Activated naive CD8-positive, alpha-beta T cell treated with anti-CD3 and anti-CD28 coated beads for 36 hours (primary cell): ENCODE results near the gene MS4A4E. TPM values are rescaled to one million over a fixed set of nuclear protein-coding genes. Genes with fewer than 3 reads are reported as not detected.
"Not testable (repeated sequence)": the region's sequence is repeated elsewhere in the genome, so short reads cannot be mapped to it uniquely, and the experiment has no call there.

Experiments
- DNase-seq: peaks from one replicate; pipeline ENCODE4 v3.0.0; 2021
- H3K27ac Mint-ChIP-seq: one replicate; pipeline ENCODE4 v1.8.0; 2022; ENCODE audit warnings: mild to moderate bottlenecking, moderate library complexity, mixed read lengths
- H3K27me3 Mint-ChIP-seq: one replicate; pipeline ENCODE4 v1.8.0; 2022; ENCODE audit warnings: mild to moderate bottlenecking, mixed read lengths
- H3K36me3 Mint-ChIP-seq: one replicate; pipeline ENCODE4 v1.8.0; 2021; ENCODE audit warnings: mild to moderate bottlenecking, mixed read lengths
- H3K4me1 Mint-ChIP-seq: one replicate; pipeline ENCODE4 v1.8.0; 2021; ENCODE audit warnings: mixed read lengths
- H3K4me3 Mint-ChIP-seq: one replicate; pipeline ENCODE4 v1.8.0; 2022; ENCODE audit warnings: mild to moderate bottlenecking, moderate library complexity, mixed read lengths
- H3K9me3 Mint-ChIP-seq: one replicate; pipeline ENCODE4 v1.8.0; 2022; ENCODE audit warnings: mixed read lengths
- total RNA-seq, 2 experiments: library from RNA; stranded (reverse); gene quantifications; one replicate each; pipeline ENCODE4 v1.2.3, GENCODE V29; 2021

Gene MS4A4E
- total RNA-seq, 2 experiments from 2014 or later, result not detected

GRCh38 chr11:60169264-60169915 lies 73.5 kb downstream of the MS4A4E start:
- peaks cover 62% of the 10 kb centered on the region for H3K27me3 Mint-ChIP-seq
- peaks cover 19% of the 10 kb centered on the region for H3K9me3 Mint-ChIP-seq
- no peak overlapping the region for H3K4me3 Mint-ChIP-seq
- no peaks in the 10 kb centered on the region for H3K36me3 Mint-ChIP-seq
- no peak overlapping the region for H3K27ac Mint-ChIP-seq
- DNase-seq, result peak; percentile 18
- H3K4me1 Mint-ChIP-seq, result peaks cover 15% of the 10 kb centered on the region

- Mint-ChIP-seq H3K36me3 (no peaks in the 10 kb centered on the region), H3K27me3 (peaks cover 52% of the 10 kb centered on the region)
These were observed 74.6 kb downstream of the MS4A4E start for GRCh38 chr11:60168306-60168705.

DNA sequence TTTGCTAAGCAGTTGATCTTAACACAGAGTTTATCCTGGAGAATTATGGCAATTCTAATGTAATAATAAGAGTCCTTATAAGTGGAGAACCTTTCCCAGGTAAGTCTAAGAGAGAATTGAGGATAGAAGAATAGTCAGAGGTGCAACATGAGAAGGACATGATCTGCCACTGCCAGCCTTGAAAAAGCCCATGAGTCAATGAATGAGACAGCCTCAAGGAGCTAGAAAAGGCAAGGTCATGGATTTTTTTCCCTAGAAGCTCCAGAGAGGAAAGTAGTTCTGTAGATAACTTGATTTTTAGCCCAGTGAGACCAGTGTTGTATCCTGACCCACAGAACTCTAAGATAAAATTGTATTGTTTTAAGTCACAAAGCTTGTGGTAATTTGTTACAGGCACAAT lies 77.0 kb downstream of the MS4A4E start:
- Mint-ChIP-seq H3K4me1 (peaks cover 9% of the 10 kb centered on the region), H3K9me3 (peaks cover 19% of the 10 kb centered on the region), H3K36me3 (no peaks in the 10 kb centered on the region), H3K27me3 (peaks cover 33% of the 10 kb centered on the region), H3K4me3 (no peak overlapping the region), H3K27ac (no peak overlapping the region)
- no peak for DNase-seq

More at GRCh38 chr11:60168306-60168705, 74.6 kb downstream of the MS4A4E start:
- Mint-ChIP-seq H3K9me3 (peaks cover 19% of the 10 kb centered on the region), H3K4me3 (no peak overlapping the region), H3K27ac (no peak overlapping the region), H3K4me1 (peaks cover 9% of the 10 kb centered on the region)
- DNase-seq, result no peak

DNA sequence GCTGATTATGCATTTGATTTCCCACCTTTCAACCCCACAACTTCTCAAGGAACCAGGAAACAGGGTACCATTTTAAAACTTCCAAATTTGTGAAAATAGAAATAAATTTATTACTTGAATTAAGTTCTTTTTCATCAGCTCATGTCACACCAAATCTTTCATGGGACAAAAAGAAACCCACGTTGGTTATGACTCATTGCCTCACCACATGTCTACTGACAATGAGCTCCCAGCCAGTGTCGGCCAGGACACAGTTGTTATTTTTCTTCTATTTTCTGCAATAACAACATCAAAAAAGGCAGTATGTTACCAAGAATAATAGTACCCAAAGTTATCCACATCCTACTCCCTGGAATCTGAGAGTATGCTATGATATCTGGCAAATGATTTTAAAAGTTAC lies 77.4 kb downstream of the MS4A4E start:
- H3K27me3 Mint-ChIP-seq, result peaks cover 30% of the 10 kb centered on the region
- DNase-seq, result peak; percentile 6

GRCh38 chr11:60164550-60165075 lies 78.3 kb downstream of the MS4A4E start:
- H3K27ac Mint-ChIP-seq, result peak overlapping the region; percentile 79
- DNase-seq, result peak; percentile 17
- peaks cover 28% of the 10 kb centered on the region for H3K27me3 Mint-ChIP-seq
- no peak overlapping the region for H3K4me3 Mint-ChIP-seq
- H3K9me3 Mint-ChIP-seq, result peaks cover 15% of the 10 kb centered on the region
- H3K36me3 Mint-ChIP-seq, result no peaks in the 10 kb centered on the region
- H3K4me1 Mint-ChIP-seq, result peaks cover 9% of the 10 kb centered on the region

More for the DNA sequence above, 77.4 kb downstream of the MS4A4E start:
- Mint-ChIP-seq H3K27ac (no peak overlapping the region), H3K4me3 (no peak overlapping the region), H3K36me3 (no peaks in the 10 kb centered on the region), H3K9me3 (peaks cover 18% of the 10 kb centered on the region), H3K4me1 (peaks cover 9% of the 10 kb centered on the region)

- Mint-ChIP-seq H3K9me3 (peaks cover 7% of the 10 kb centered on the region), H3K4me1 (peaks cover 9% of the 10 kb centered on the region), H3K4me3 (no peak overlapping the region), H3K27me3 (peaks cover 36% of the 10 kb centered on the region), H3K27ac (no peak overlapping the region), H3K36me3 (no peaks in the 10 kb centered on the region)
- DNase-seq, result no peak
These were observed 81.2 kb downstream of the MS4A4E start for GRCh38 chr11:60161766-60162165.

DNA sequence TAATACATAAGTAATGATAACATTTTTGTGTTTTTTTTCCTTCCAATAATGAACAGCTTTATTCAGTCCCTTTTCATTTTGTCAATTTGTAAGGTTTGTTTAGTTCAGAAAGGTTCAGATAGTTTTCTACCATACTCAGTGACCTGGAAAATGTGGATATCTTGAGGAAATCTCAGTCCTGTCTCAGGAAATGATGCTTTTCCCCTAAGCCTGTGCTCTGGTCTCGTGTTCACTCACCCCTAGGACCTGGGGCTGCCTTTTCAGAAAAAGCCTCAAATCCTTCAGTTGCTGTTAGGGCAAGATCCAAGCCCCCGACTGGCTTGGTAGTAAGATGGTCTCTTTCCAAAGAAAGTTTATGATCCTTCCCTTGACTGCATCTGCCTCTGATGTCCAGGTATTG lies 81.8 kb downstream of the MS4A4E start:
- Mint-ChIP-seq H3K27me3 (peaks cover 31% of the 10 kb centered on the region), H3K9me3 (peaks cover 8% of the 10 kb centered on the region), H3K36me3 (no peaks in the 10 kb centered on the region), H3K4me3 (no peak overlapping the region), H3K27ac (no peak overlapping the region), H3K4me1 (peaks cover 9% of the 10 kb centered on the region)
- DNase-seq, result no peak

DNA sequence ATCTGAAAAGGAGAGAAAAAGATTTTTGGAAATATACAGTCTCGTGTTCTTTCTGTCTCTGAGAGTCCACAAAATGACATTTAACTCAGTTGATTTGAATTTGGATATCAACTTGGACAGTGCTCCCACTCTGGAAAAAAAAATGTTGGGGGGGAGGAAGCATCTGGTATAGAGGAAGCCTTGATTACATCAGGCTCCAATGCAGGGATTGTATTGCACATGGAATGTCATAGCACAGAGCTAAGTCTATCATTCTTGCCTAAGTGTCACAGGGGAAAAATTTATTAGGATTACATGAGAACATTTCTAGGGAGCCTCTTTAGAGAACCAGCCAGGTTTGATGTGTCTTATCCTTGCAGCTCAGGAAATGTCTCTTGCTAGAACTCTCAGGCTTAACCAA lies 83.1 kb downstream of the MS4A4E start:
- Mint-ChIP-seq H3K36me3 (no peaks in the 10 kb centered on the region), H3K4me3 (no peak overlapping the region), H3K27me3 (peaks cover 24% of the 10 kb centered on the region), H3K9me3 (peaks cover 4% of the 10 kb centered on the region), H3K4me1 (no peaks in the 10 kb centered on the region), H3K27ac (no peak overlapping the region)
- no peak for DNase-seq

DNA sequence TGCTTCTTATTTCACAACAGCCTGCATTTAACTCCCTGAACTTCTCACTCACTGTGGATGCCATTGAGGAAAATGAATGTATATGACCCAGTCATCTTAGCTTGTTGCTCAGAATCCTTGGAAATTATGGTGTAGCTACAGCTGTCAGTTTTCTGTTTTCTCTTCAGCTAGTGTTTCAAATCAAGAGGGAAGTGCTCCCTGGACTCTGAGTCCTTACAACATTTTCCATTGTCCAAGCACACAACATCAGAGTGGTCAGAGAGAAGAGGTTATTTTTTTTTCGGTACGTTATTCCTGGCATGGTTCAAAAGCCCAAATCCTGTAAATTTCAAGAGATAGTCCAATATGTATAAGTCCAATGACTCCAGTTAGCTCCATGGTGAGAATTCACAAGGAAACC lies 83.7 kb downstream of the MS4A4E start:
- peaks cover 3% of the 10 kb centered on the region for H3K9me3 Mint-ChIP-seq

GRCh38 chr11:60158636-60159035 lies 84.3 kb downstream of the MS4A4E start:
- Mint-ChIP-seq H3K9me3 (peaks cover 3% of the 10 kb centered on the region), H3K4me3 (no peak overlapping the region), H3K4me1 (no peaks in the 10 kb centered on the region), H3K36me3 (no peaks in the 10 kb centered on the region), H3K27me3 (peaks cover 23% of the 10 kb centered on the region), H3K27ac (no peak overlapping the region)
- no peak for DNase-seq

More for the DNA sequence above, 83.7 kb downstream of the MS4A4E start:
- Mint-ChIP-seq H3K36me3 (no peaks in the 10 kb centered on the region), H3K4me3 (no peak overlapping the region), H3K27ac (no peak overlapping the region), H3K4me1 (no peaks in the 10 kb centered on the region), H3K27me3 (peaks cover 23% of the 10 kb centered on the region)
- DNase-seq, result no peak

GRCh38 chr11:60155931-60156330 lies 87.0 kb downstream of the MS4A4E start:
- H3K27me3 Mint-ChIP-seq, result peaks cover 26% of the 10 kb centered on the region
- H3K4me3 Mint-ChIP-seq, result no peak overlapping the region
- no peaks in the 10 kb centered on the region for H3K4me1 Mint-ChIP-seq
- no peak for DNase-seq
- H3K9me3 Mint-ChIP-seq, result peaks cover 3% of the 10 kb centered on the region
- H3K36me3 Mint-ChIP-seq, result no peaks in the 10 kb centered on the region
- no peak overlapping the region for H3K27ac Mint-ChIP-seq

DNA sequence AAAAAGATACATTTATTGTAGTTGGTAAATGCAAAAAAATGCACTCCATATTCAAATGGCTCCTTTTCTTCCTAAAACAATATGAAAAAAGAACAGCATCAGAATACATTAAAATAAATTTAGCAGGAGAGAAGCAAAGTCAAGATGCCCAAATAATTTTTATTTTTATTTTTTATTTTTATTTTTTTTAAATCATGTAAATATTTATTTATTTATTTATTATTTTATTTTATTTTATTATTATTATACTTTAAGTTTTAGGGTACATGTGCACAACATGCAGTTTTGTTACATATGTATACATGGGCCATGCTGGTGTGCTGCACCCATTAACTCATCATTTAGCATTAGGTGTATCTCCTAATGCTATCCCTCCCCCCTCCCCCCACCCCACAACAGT lies 90.2 kb downstream of the MS4A4E start:
- H3K27ac Mint-ChIP-seq, H3K36me3 Mint-ChIP-seq, H3K4me1 Mint-ChIP-seq, H3K4me3 Mint-ChIP-seq, H3K9me3 Mint-ChIP-seq, DNase-seq: not testable (repeated sequence)
- peaks cover 15% of the 10 kb centered on the region for H3K27me3 Mint-ChIP-seq

- Mint-ChIP-seq H3K36me3 (no peaks in the 10 kb centered on the region), H3K27me3 (peaks cover 11% of the 10 kb centered on the region), H3K4me1 (no peaks in the 10 kb centered on the region), H3K9me3 (no peaks in the 10 kb centered on the region), H3K27ac (no peak overlapping the region), H3K4me3 (no peak overlapping the region)
- no peak for DNase-seq
These were observed 92.7 kb downstream of the MS4A4E start for GRCh38 chr11:60150279-60150678.
